ENCODE data around the gene LYST. TPM values are rescaled to one million over a fixed set of nuclear protein-coding genes. Genes with fewer than 3 reads are reported as not detected.

LYST gene
- total and polyA plus RNA-seq, 2 of the 8 experiments (the other 6 are each of a cell fraction or from before 2014, with no cell fraction given), result 0.29 to 0.58 TPM

- no peak for TF ChIP-seq CHD7 (IDR thresholded peaks at IDR 0.05; ENCODE audit: insufficient replicate concordance, low read length)
- TF ChIP-seq SAP30 (IDR thresholded peaks at IDR 0.05; ENCODE audit: insufficient read depth, insufficient replicate concordance, low read length), result no peak
- TF ChIP-seq CHD1 (IDR thresholded peaks at IDR 0.05; ENCODE audit: low read depth, low read length), result no peak
- TF ChIP-seq KDM5A (IDR thresholded peaks at IDR 0.05; ENCODE audit: low read length), result no peak
- TF ChIP-seq TEAD4 (IDR thresholded peaks at IDR 0.05; ENCODE audit: low read depth, low read length), result no peak
- no peak for TF ChIP-seq CBX8 (IDR thresholded peaks at IDR 0.05; ENCODE audit: borderline replicate concordance, low read depth, low read length)
- TF ChIP-seq SP4 (IDR thresholded peaks at IDR 0.05; ENCODE audit: low read length), result no peak
- no peak for TF ChIP-seq SIRT6 (IDR thresholded peaks at IDR 0.05; ENCODE audit: low read length)
- TF ChIP-seq TAF7 (optimal IDR thresholded peaks at IDR 0.05; ENCODE audit: borderline replicate concordance, low read depth, low read length), result no peak
- no peak for TF ChIP-seq BCL11A (IDR thresholded peaks at IDR 0.05; ENCODE audit: low read depth in 2 of 2, low read length in 2 of 2)
- TF ChIP-seq RBBP5 (IDR thresholded peaks at IDR 0.05; ENCODE audit: borderline replicate concordance, low read depth, low read length), result no peak
- no peak for TF ChIP-seq MAX (IDR thresholded peaks at IDR 0.05)
- no peak for TF ChIP-seq POU5F1 (IDR thresholded peaks at IDR 0.05; ENCODE audit: low read depth, low read length)
These were observed 7.6 kb upstream of the LYST start (continued) for GRCh38 chr1:235874261-235874660.

Data from H1 (cell line).